Stimulated activated naive B cell treated with anti-CD40 and anti-IgM and Interleukin-4, amounts not matched to agents 10 μg/mL and 1 μg/mL and 100 μg/mL, for 72 hours (primary cell): Measurements from ENCODE around the gene TSPEAR.

Experiments used
- ATAC-seq, 2 donors: fragments of 150-1000 bp; cut with Tn5 transposase; replicated peaks; 2 replicates each; pipeline ENCODE4 v1.10.0; 2021; ENCODE audit warnings: moderate library complexity in 1 of 2
- DNase-seq: peaks from one replicate; pipeline ENCODE4 v3.0.0; 2021
- H3K27ac Mint-ChIP-seq: one replicate; pipeline ENCODE4 v1.8.0; 2022; ENCODE audit warnings: mild to moderate bottlenecking, mixed read lengths
- H3K27me3 Mint-ChIP-seq, 2 donors: one replicate each; pipeline ENCODE4 v1.8.0; 2022; ENCODE audit warnings: mixed read lengths in 2 of 2
- H3K36me3 Mint-ChIP-seq, 2 donors: one replicate each; pipeline ENCODE4 v1.8.0; 2022; ENCODE audit warnings: mixed read lengths in 2 of 2, mild to moderate bottlenecking in 1 of 2
- H3K4me1 Mint-ChIP-seq, 2 donors: one replicate each; pipeline ENCODE4 v1.8.0; 2022; ENCODE audit warnings: mixed read lengths in 2 of 2, mild to moderate bottlenecking in 1 of 2
- H3K4me3 Mint-ChIP-seq, 2 donors: one replicate each; pipeline ENCODE4 v1.8.0; 2022; ENCODE audit warnings: mild to moderate bottlenecking in 2 of 2, mixed read lengths in 2 of 2, moderate library complexity in 1 of 2
- H3K9me3 Mint-ChIP-seq, 2 donors: one replicate each; pipeline ENCODE4 v1.8.0; 2022; ENCODE audit warnings: mixed read lengths in 2 of 2, mild to moderate bottlenecking in 1 of 2

TSPEAR gene

GRCh38 chr21:44706706-44707581, 4.4 kb downstream of the TSPEAR start:
- Mint-ChIP-seq H3K27me3 (peaks cover 79 to 99% of the 10 kb centered on the region in 2 donors), H3K4me3 (peak overlapping the region in 1 of 2 donors; percentile 37), H3K27ac (peak overlapping the region; percentile 65), H3K36me3 (peaks cover 10% of the 10 kb centered on the region in 2 donors), H3K9me3 (peaks cover 11 to 12% of the 10 kb centered on the region in 2 donors), H3K4me1 (peaks cover 3 to 30% of the 10 kb centered on the region in 2 donors)
- DNase-seq = no peak
- ATAC-seq = no peak

- peak overlapping the region in 1 of 2 donors; percentile 34 for H3K4me3 Mint-ChIP-seq
- peaks cover 10% of the 10 kb centered on the region in 2 donors for H3K36me3 Mint-ChIP-seq
- H3K4me1 Mint-ChIP-seq = peaks cover 3 to 25% of the 10 kb centered on the region in 2 donors
- no peak for ATAC-seq
- H3K9me3 Mint-ChIP-seq = peaks cover 11 to 12% of the 10 kb centered on the region in 2 donors
- H3K27me3 Mint-ChIP-seq = peaks cover 77 to 99% of the 10 kb centered on the region in 2 donors
- DNase-seq = no peak
- H3K27ac Mint-ChIP-seq = peak overlapping the region; percentile 9
These were observed 5.2 kb downstream of the TSPEAR start for GRCh38 chr21:44706026-44706705.

GRCh38 chr21:44704636-44705001, 6.8 kb downstream of the TSPEAR start:
- peaks cover 3 to 12% of the 10 kb centered on the region in 2 donors for H3K4me1 Mint-ChIP-seq
- peaks cover 83 to 97% of the 10 kb centered on the region in 2 donors for H3K27me3 Mint-ChIP-seq
- ATAC-seq (no peak), DNase-seq (no peak)
- peaks cover 10% of the 10 kb centered on the region in 2 donors for H3K36me3 Mint-ChIP-seq
- H3K4me3 Mint-ChIP-seq = no peak overlapping the region
- no peak overlapping the region for H3K27ac Mint-ChIP-seq
- H3K9me3 Mint-ChIP-seq = peaks cover 11 to 12% of the 10 kb centered on the region in 2 donors

- DNase-seq (no peak), ATAC-seq (no peak)
- H3K4me1 Mint-ChIP-seq = peaks cover 0 to 6% of the 10 kb centered on the region in 2 donors
- H3K36me3 Mint-ChIP-seq = peaks cover 10% of the 10 kb centered on the region in 2 donors
- H3K4me3 Mint-ChIP-seq = no peak overlapping the region
- H3K27me3 Mint-ChIP-seq = peaks cover 82 to 95% of the 10 kb centered on the region in 2 donors
- H3K27ac Mint-ChIP-seq = no peak overlapping the region
- peaks cover 11 to 12% of the 10 kb centered on the region in 2 donors for H3K9me3 Mint-ChIP-seq
These were observed 7.4 kb downstream of the TSPEAR start for GRCh38 chr21:44703731-44704635.

DNA sequence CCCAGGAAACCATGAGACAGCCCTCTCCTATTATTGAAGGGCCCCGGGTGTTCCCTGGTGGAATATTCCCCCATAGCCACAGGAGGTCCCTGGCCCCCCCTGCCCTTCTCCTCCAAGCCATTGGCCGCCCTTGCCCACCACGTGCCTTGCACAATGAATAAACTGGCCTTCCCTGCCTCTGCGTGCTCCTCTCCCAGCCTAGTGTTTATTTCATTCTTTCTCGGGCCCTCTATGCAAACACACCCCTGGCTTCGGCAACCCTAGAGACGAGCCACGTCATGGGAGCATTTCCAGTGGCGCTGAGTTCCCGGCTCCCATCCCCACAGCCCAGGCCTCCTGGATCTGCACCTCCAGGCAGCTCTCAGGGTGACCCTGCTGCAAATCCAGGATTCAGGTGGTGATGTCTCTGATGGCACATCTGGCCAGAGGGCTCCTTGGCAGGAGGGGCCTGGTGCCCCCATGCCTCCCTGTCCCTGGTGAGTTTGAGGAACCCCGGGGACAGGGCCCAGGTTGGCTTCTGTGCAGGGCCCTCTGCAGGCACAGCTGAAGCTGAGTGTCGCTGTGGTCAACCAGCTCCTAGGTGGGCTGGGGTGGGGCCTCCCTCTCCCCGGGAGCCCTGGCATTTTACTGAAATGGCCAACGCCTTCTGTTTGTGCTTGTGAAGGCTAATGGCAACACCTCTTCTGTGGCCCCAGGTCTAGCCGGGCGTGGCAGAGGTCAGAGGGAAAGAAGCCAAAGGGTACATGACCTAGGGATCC, 8.2 kb downstream of the TSPEAR start:
- H3K36me3 Mint-ChIP-seq = peaks cover 10% of the 10 kb centered on the region in 2 donors
- no peaks in the 10 kb centered on the region for H3K4me1 Mint-ChIP-seq
- DNase-seq = no peak
- H3K9me3 Mint-ChIP-seq = peaks cover 11 to 12% of the 10 kb centered on the region in 2 donors
- no peak for ATAC-seq
- H3K4me3 Mint-ChIP-seq = no peak overlapping the region
- no peak overlapping the region for H3K27ac Mint-ChIP-seq
- H3K27me3 Mint-ChIP-seq = peaks cover 81 to 94% of the 10 kb centered on the region in 2 donors

DNA sequence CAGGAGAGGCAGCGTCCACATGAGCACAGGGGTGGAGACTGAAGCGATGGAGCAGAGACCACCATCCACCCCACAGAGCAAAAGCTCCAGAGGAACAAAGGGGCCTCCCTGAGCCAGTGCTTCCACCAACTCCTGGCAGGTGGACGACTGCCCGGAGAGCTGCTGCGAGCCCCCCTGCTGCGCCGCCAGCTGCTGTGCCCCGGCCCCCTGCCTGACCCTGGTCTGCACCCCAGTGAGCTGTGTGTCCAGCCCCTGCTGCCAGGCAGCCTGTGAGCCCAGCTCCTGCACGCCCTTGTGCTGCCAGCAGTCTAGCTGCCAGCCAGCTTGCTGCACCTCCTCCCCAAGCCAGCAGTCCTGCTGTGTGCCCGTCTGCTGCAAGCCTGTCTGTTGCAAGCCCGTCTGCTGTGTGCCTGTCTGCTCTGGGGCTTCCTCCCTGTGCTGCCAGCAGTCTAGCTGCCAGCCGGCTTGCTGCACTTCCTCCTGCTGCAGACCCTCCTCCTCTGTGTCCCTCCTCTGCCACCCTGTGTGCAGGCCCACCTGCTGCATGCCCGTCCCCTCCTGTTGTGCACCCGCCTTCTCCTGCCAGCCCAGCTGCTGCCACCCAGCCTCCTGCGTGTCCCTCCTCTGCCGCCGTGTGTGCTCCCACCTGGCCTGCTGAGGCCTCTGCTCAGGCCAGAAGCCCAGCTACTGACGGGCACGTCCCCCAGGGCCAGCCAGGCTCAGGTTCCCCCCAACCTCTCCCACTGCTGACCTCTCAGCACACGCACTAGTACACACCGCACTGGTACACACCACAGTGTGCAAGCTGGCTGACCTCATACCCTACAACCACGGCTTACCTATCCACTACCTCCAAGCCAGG, 9.0 kb downstream of the TSPEAR start:
- ATAC-seq = no peak
- Mint-ChIP-seq H3K27ac (no peak overlapping the region), H3K9me3 (peaks cover 11 to 12% of the 10 kb centered on the region in 2 donors), H3K36me3 (peaks cover 10% of the 10 kb centered on the region in 2 donors), H3K4me3 (no peak overlapping the region), H3K27me3 (peaks cover 81 to 94% of the 10 kb centered on the region in 2 donors), H3K4me1 (no peaks in the 10 kb centered on the region)
- DNase-seq = no peak

GRCh38 chr21:44701541-44701940, 9.8 kb downstream of the TSPEAR start:
- peaks cover 11 to 12% of the 10 kb centered on the region in 2 donors for H3K9me3 Mint-ChIP-seq
- H3K27ac Mint-ChIP-seq = no peak overlapping the region
- no peaks in the 10 kb centered on the region for H3K4me1 Mint-ChIP-seq
- H3K4me3 Mint-ChIP-seq = no peak overlapping the region
- no peak for ATAC-seq
- H3K36me3 Mint-ChIP-seq = peaks cover 10% of the 10 kb centered on the region in 2 donors
- H3K27me3 Mint-ChIP-seq = peaks cover 87 to 94% of the 10 kb centered on the region in 2 donors
- no peak for DNase-seq

DNA sequence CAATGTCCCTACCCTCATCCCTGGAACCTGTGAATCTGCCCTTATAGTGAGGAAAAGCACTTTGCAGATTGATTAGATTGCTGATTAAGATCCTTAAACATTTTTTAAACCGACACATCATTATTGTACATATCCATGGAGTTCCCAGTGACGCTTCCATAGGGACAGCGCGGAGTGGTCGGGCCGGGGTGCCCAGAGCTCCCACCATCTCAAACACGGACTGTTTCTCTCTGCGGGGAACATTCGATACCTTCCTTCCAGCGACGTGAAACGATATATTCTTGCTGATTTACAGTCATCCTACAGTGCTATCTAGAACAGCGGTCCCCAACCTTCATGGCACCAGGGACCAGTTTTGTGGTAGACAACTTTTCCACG, 10.4 kb downstream of the TSPEAR start:
- DNase-seq (no peak), ATAC-seq (no peak)
- H3K36me3 Mint-ChIP-seq = peaks cover 8 to 9% of the 10 kb centered on the region in 2 donors
- H3K4me1 Mint-ChIP-seq = no peaks in the 10 kb centered on the region
- H3K9me3 Mint-ChIP-seq = peaks cover 10 to 12% of the 10 kb centered on the region in 2 donors
- no peak overlapping the region for H3K27ac Mint-ChIP-seq
- peaks cover 87 to 94% of the 10 kb centered on the region in 2 donors for H3K27me3 Mint-ChIP-seq
- H3K4me3 Mint-ChIP-seq = no peak overlapping the region

DNA sequence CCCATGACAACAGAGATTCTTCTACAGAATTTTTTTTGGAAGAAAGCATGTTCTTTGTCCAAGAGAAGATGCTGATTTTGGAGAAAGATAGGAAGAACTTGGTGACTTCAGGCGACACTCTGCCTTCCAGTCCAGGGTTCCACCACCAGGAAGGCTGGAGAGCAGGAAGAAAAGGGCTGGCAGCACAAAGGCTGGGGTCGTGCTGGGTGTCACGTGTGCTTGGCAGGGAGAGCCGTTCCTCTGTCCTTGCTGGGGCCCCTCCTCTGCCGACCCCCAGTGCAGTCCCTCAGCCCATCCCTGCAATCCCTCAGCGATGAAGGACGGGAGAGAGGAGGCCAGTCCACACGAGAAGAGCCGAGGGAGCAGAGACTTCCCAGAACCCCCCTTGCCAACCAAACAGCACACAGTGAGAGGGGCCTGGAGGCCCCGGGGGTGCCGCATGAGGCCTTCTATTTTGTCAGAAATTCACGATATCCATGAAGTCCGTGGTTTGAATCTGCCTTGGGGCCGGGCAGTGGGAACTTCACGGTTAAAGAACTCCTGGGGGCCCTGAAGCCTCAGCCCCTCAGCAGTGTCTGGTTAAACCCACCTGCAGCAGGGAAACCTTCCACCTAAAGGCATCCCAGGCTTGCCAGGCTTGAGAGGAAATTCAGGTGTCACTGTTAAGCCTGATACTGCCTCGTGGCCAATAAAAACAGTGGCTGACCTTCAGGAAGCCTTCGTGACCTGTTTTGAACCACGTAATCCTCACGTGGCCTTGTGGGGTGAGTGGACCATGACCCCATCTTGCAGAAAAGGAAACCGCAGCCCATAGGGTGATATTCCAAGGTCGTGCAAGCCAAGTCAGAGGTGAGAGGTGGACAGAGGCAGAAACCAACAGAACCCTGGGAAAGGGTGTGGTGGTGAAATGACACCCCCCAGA, 11.0 kb downstream of the TSPEAR start:
- H3K36me3 Mint-ChIP-seq = peaks cover 3 to 4% of the 10 kb centered on the region in 2 donors
- no peaks in the 10 kb centered on the region for H3K4me1 Mint-ChIP-seq
- DNase-seq (no peak), ATAC-seq (no peak)
- H3K27me3 Mint-ChIP-seq = peaks cover 85 to 95% of the 10 kb centered on the region in 2 donors
- H3K27ac Mint-ChIP-seq = no peak overlapping the region
- H3K4me3 Mint-ChIP-seq = no peak overlapping the region
- H3K9me3 Mint-ChIP-seq = peaks cover 6% of the 10 kb centered on the region in 2 donors

- H3K4me3 Mint-ChIP-seq = no peak overlapping the region
- H3K27ac Mint-ChIP-seq = no peak overlapping the region
- ATAC-seq = no peak
- DNase-seq = no peak
- peaks cover 0 to 3% of the 10 kb centered on the region in 2 donors for H3K36me3 Mint-ChIP-seq
- peaks cover 78 to 92% of the 10 kb centered on the region in 2 donors for H3K27me3 Mint-ChIP-seq
- peaks cover 0 to 1% of the 10 kb centered on the region in 2 donors for H3K9me3 Mint-ChIP-seq
- no peaks in the 10 kb centered on the region for H3K4me1 Mint-ChIP-seq
These were observed 11.8 kb downstream of the TSPEAR start for GRCh38 chr21:44699502-44700001.

DNA sequence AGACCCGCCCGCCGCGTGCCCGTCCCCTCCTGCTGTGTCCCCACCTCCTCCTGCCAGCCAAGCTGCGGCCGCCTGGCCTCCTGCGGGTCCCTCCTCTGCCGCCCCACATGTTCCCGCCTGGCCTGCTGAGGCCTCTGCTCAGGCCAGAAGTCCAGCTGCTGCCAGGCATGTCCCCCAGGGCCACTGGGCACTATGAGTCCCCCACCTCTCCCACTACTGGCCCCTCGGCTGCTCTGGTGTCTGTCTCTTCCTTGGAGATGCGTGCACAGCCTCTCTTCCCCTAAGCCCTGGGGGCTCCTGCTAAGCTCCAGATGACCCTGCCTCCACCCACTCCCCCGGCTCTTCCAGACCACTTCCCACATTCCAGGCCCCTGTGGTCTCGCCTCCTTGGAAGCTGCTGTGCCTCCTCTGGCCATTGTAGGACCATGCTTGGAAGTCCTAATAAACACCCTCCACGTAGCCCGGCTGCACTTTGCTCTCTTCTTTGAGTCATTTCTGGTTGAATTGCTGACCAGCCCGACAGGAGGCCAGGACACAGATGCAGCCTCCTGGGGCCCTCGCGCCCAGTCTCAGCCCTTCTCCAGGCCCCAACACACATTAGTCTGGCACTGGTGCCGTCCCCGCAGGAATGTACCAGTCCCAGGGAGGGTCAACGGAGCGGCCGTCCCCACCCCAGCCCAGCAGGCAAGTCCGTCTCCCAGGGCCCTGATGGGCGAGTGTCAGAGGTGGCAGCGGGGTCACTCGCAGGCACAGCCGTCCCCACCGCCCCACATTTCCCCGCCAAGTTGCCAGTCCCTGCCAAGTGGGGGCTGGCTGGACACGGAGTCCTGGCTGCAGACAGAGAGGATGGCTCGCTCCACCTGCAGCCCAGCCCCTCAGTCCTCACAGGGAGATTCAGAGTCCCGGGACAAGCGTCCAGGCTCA, 13.3 kb downstream of the TSPEAR start:
- no peak for ATAC-seq
- peaks cover 66 to 77% of the 10 kb centered on the region in 2 donors for H3K27me3 Mint-ChIP-seq
- DNase-seq = no peak
- no peak overlapping the region for H3K27ac Mint-ChIP-seq
- no peaks in the 10 kb centered on the region for H3K4me1 Mint-ChIP-seq
- no peaks in the 10 kb centered on the region for H3K36me3 Mint-ChIP-seq
- H3K9me3 Mint-ChIP-seq = peaks cover 3 to 4% of the 10 kb centered on the region in 2 donors
- H3K4me3 Mint-ChIP-seq = no peak overlapping the region
